ENCODE results near the gene TUBGCP4.

GRCh38 chr15:43433165-43433564 lies 62.3 kb downstream of the TUBGCP4 start:
- TF ChIP-seq CTCF (IDR thresholded peaks at IDR 0.05) (no peak), POLR2A (IDR thresholded peaks at IDR 0.05) (no peak)
